LNCaP clone FGC (cell line): ENCODE results near the gene ZCCHC7.

Source experiments
- DNase-seq: peaks from one replicate; pipeline ENCODE4 v3.0.0-alpha.2; 2011; ENCODE audit warnings: low read depth
- H3K4me3 ChIP-seq: 2 replicates; pipeline ENCODE4 v1.5.1; 2011; ENCODE audit warnings: mild to moderate bottlenecking, low read depth, low read length, control low read depth
- CTCF ChIP-seq: IDR thresholded peaks from 2 replicates; pipeline ENCODE4 v1.5.1; 2012; ENCODE audit warnings: mild to moderate bottlenecking; ENCODE audit not compliant: control insufficient read depth, insufficient read depth; ENCODE audit errors: extremely low read depth

The ZCCHC7 gene

GRCh38 chr9:37127018-37127417 is 6.6 kb downstream of the ZCCHC7 start:
- H3K4me3 ChIP-seq, result no peak overlapping the region
- DNase-seq, result no peak
- no peak for TF ChIP-seq CTCF

- H3K4me3 ChIP-seq, result no peak overlapping the region
- DNase-seq, result no peak
- no peak for TF ChIP-seq CTCF
These were observed 7.7 kb downstream of the ZCCHC7 start for GRCh38 chr9:37128051-37128450.

- no peak for TF ChIP-seq CTCF
- no peak for DNase-seq
These were observed 13.8 kb downstream of the ZCCHC7 start for GRCh38 chr9:37134166-37134565.

GRCh38 chr9:37141015-37141414 is 20.6 kb downstream of the ZCCHC7 start:
- no peak for DNase-seq
- no peak for TF ChIP-seq CTCF
- H3K4me3 ChIP-seq, result no peak overlapping the region

More at GRCh38 chr9:37134166-37134565, 13.8 kb downstream of the ZCCHC7 start:
- no peak overlapping the region for H3K4me3 ChIP-seq

- no peak overlapping the region for H3K4me3 ChIP-seq
- no peak for TF ChIP-seq CTCF
- no peak for DNase-seq
These were observed 24.4 kb downstream of the ZCCHC7 start for GRCh38 chr9:37144762-37145161.

GRCh38 chr9:37146410-37146809 is 26.0 kb downstream of the ZCCHC7 start:
- no peak for TF ChIP-seq CTCF
- H3K4me3 ChIP-seq, result no peak overlapping the region
- DNase-seq, result no peak

- no peak overlapping the region for H3K4me3 ChIP-seq
- no peak for DNase-seq
- TF ChIP-seq CTCF, result no peak
These were observed 27.8 kb downstream of the ZCCHC7 start for GRCh38 chr9:37148181-37148580.
